ENCODE results near the gene WDR90. TPM values are rescaled to one million over a fixed set of nuclear protein-coding genes. Genes with fewer than 3 reads are reported as not detected.

WDR90 gene
- total RNA-seq, 2 donors from 2014 or later: 3.0 to 5.7 TPM

GRCh38 chr16:706189-707061 lies 57.3 kb downstream of the WDR90 start:
- no peak for DNase-seq (ENCODE audit: low spot score)
- TF ChIP-seq, protein P1, sequence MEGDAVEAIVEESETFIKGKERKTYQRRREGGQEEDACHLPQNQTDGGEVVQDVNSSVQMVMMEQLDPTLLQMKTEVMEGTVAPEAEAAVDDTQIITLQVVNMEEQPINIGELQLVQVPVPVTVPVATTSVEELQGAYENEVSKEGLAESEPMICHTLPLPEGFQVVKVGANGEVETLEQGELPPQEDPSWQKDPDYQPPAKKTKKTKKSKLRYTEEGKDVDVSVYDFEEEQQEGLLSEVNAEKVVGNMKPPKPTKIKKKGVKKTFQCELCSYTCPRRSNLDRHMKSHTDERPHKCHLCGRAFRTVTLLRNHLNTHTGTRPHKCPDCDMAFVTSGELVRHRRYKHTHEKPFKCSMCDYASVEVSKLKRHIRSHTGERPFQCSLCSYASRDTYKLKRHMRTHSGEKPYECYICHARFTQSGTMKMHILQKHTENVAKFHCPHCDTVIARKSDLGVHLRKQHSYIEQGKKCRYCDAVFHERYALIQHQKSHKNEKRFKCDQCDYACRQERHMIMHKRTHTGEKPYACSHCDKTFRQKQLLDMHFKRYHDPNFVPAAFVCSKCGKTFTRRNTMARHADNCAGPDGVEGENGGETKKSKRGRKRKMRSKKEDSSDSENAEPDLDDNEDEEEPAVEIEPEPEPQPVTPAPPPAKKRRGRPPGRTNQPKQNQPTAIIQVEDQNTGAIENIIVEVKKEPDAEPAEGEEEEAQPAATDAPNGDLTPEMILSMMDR (IDR thresholded peaks at IDR 0.05): no peak
- Histone ChIP-seq H3K4me1 (peaks cover 0 to 30% of the 10 kb centered on the region in 2 donors), H3K9me3 (no peaks in the 10 kb centered on the region), H3K27ac (no peak overlapping the region), H3K36me3 (no peaks in the 10 kb centered on the region), H3K4me3 (peak overlapping the region in 1 of 2 donors; percentile 31), H3K27me3 (peaks cover 12 to 61% of the 10 kb centered on the region in 2 donors)

DNA sequence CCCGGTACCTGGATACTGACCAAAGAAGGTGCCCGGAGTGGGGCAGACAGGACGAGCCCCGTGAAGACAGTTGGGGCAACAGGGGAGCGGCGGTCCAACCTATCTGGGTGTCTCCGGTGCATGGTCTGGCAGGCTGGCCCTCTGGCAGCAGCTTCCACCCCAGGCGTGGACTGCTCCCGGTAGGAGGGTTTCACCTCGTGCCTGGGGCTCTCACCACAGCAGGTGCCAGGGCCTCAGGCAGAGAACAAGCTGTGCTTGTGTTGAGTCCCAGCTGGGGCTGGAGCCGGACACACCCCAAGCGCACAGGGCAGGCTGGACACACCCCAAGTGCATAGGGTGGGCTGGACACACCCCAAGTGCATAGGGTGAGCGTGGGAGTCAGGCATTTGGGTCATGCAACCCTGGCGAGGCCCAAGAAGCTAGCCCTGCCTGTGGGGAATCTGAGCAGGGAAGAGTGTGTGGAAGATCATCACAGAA lies 57.9 kb downstream of the WDR90 start:
- H3K27ac ChIP-seq: no peak overlapping the region
- H3K36me3 ChIP-seq: no peaks in the 10 kb centered on the region
- H3K4me1 ChIP-seq: peaks cover 0 to 36% of the 10 kb centered on the region in 2 donors
- no peak overlapping the region for H3K4me3 ChIP-seq
- no peaks in the 10 kb centered on the region for H3K9me3 ChIP-seq
- TF ChIP-seq, protein P1 (IDR thresholded peaks at IDR 0.05): no peak
- DNase-seq (ENCODE audit: low spot score): no peak
- H3K27me3 ChIP-seq: peaks cover 12 to 56% of the 10 kb centered on the region in 2 donors

DNA sequence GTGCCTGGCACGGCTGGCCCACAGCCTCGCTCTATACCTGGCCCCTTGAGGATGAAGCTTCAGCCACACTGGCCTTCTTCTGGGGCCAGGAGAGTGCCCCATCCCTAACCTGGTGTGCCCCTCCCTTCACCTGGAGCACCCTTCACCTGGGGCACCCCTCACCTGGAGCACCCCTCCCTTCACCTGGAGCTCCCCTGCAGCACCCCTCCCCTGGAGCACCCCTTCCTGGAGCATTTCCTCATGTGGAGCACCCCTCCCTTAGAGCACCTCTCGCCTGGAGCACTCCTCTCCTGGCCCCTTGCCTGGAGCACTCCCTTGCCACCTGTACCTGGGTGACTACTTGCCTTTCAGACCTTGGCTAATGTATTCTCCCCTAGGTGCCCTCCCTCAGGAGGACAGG lies 58.9 kb downstream of the WDR90 start:
- TF ChIP-seq, protein P1 (IDR thresholded peaks at IDR 0.05): no peak
- H3K4me3 ChIP-seq: no peak overlapping the region
- no peaks in the 10 kb centered on the region for H3K36me3 ChIP-seq
- no peak for DNase-seq (ENCODE audit: low spot score)
- H3K9me3 ChIP-seq: no peaks in the 10 kb centered on the region
- no peak overlapping the region for H3K27ac ChIP-seq
- peaks cover 0 to 36% of the 10 kb centered on the region in 2 donors for H3K4me1 ChIP-seq
- H3K27me3 ChIP-seq: peaks cover 12 to 51% of the 10 kb centered on the region in 2 donors

DNA sequence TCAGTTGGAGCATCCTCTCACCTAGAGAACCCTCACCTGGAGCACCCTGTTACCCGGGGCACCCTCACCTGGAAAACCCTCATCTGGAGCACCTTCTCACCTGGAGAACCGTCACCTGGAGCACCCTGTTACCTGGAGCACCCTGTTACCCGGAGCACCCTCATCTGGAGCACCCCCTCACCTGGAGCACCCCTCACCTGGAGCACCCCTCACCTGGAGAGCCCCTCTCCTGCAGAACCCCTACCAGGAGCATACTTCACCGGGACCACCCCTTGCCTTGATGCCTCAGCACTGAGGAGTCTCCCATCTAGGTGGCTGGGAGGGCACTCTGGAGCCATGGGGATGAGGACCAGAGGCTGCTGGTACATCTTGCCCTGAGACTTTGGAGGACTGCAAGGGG lies 59.8 kb downstream of the WDR90 start:
- H3K9me3 ChIP-seq: no peaks in the 10 kb centered on the region
- TF ChIP-seq, protein P1 (IDR thresholded peaks at IDR 0.05): no peak
- H3K36me3 ChIP-seq: no peaks in the 10 kb centered on the region
- peaks cover 12 to 47% of the 10 kb centered on the region in 2 donors for H3K27me3 ChIP-seq
- no peak overlapping the region for H3K4me3 ChIP-seq
- H3K27ac ChIP-seq: no peak overlapping the region
- no peak for DNase-seq (ENCODE audit: low spot score)
- peaks cover 0 to 36% of the 10 kb centered on the region in 2 donors for H3K4me1 ChIP-seq

DNA sequence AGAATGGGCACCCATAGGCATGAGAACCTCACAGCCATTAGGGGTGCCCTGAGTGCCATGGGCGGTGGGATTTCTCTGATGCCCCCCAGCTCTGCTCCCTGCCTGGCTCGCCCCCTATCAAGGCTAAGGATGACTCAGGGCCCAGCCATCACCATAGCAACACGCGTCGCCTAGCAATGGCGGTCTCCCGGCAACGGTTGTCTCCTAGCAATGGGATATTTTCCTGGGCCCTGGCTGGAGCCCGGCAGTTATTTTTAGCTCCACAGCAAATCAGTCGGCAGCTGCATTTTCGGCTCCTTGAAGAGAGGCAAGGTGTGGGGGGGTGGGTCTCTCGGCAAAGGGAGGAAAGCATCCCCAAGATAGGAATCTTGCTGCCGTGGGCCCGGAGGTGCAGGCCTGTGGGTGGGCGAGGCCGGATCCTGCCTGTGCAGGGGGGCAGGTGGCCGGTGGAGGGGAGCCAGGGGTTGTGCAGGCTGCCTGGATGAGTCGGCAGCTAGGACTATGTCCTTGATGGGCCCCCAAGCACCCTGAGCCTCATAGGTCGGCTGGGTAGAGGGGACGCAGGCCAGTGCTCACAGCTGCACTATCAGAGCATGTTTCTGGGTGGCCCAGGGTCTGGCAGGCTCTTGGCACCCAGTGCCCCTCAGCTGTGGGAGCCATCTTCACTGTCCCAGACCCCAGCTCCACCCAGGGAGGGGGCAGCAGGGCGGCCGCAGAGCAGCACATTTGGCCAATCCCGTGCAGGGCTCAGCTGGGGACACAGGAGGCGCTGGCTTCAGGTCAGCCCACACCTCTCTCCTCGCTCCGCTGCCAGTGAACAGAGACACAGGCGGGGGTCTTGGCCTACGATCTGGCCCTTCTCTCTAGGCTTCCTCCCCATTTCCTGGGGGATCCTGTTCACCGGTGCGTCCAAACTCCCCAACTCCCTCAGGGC lies 60.7 kb downstream of the WDR90 start:
- no peak overlapping the region for H3K4me3 ChIP-seq

More for the DNA sequence above, 60.7 kb downstream of the WDR90 start:
- TF ChIP-seq, protein P1 (IDR thresholded peaks at IDR 0.05): no peak
- Histone ChIP-seq H3K4me1 (peaks cover 0 to 45% of the 10 kb centered on the region in 2 donors), H3K27ac (no peak overlapping the region), H3K9me3 (no peaks in the 10 kb centered on the region), H3K27me3 (peaks cover 12 to 38% of the 10 kb centered on the region in 2 donors), H3K36me3 (no peaks in the 10 kb centered on the region)
- DNase-seq (ENCODE audit: low spot score): no peak

All from right atrium auricular region (tissue), 2 donors.